Aorta (tissue), 5 donors: Measurements from ENCODE around the gene SPAG17. TPM values are rescaled to one million over a fixed set of nuclear protein-coding genes. Genes with fewer than 3 reads are reported as not detected.

Experiments
- ATAC-seq: fragments of 200-7000 bp; cut with Tn5 transposase; one replicate; pipeline ENCODE4 v1.9.1; 2022; ENCODE audit warnings: moderate library complexity; ENCODE audit not compliant: low FRiP score
- DNase-seq, 2 donors: peaks; one replicate each; pipeline ENCODE4 v3.0.0-alpha.2; 2020
- H3K27ac ChIP-seq, 2 donors: one replicate each; pipeline ENCODE4 v1.5.1; 2013; ENCODE audit warnings: low read length in 2 of 2, mild to moderate bottlenecking in 2 of 2, moderate library complexity in 2 of 2, control low read depth in 1 of 2, inconsistent platforms in 1 of 2, low read depth in 1 of 2
- H3K27me3 ChIP-seq, 2 donors: one replicate each; pipeline ENCODE4 v1.6.1; 2013; ENCODE audit warnings: control low read depth in 1 of 2, low read length in 1 of 2, mild to moderate bottlenecking in 1 of 2, moderate library complexity in 1 of 2; ENCODE audit not compliant: insufficient read depth in 2 of 2, control insufficient read depth in 1 of 2
- H3K36me3 ChIP-seq, 2 donors: one replicate each; pipeline ENCODE4 v1.6.1; 2013; ENCODE audit warnings: control low read depth in 1 of 2, low read length in 1 of 2, mild to moderate bottlenecking in 1 of 2; ENCODE audit not compliant: insufficient read depth in 2 of 2, control insufficient read depth in 1 of 2
- H3K4me1 ChIP-seq, 2 donors: one replicate each; pipeline ENCODE4 v1.6.1; 2013; ENCODE audit warnings: low read length in 2 of 2, control low read depth in 1 of 2, mild to moderate bottlenecking in 1 of 2, moderate library complexity in 1 of 2; ENCODE audit not compliant: insufficient read depth in 2 of 2, control insufficient read depth in 1 of 2
- H3K4me3 ChIP-seq, 2 donors: one replicate each; pipeline ENCODE4 v1.5.1; 2013; ENCODE audit warnings: low read length in 2 of 2, control low read depth in 1 of 2, mild to moderate bottlenecking in 1 of 2
- H3K9me3 ChIP-seq: one replicate; pipeline ENCODE4 v1.6.1; 2013; ENCODE audit warnings: mild to moderate bottlenecking, low read length; ENCODE audit not compliant: control insufficient read depth
- WGBS, 2 donors: extraction: QIAGEN DNeasy Blood & Tissue Kit; methylation state at CpG; one replicate each; pipeline ENCODE4 v1.1.7; 2013; 5-methylcytosine and 5-hydroxymethylcytosine counted together
- intact Hi-C, 2 donors: fragments of 100-400 bp; cut with DNase I; formaldehyde crosslinking; loops; one replicate each; pipeline versions ENCODE4 v1.14.2 to v1.15.0; 2022
- polyA plus RNA-seq, 2 donors: library from polyadenylated mRNA; stranded (reverse); fragments of 200-250 nt; gene quantifications; one replicate each; pipeline ENCODE4 v1.2.3, GENCODE V29; 2013
- total RNA-seq, 2 donors: library from RNA; stranded (reverse); fragmentation: NEBNext Ultra II Directional; extraction: Animal tissue kit (Norgen Biotek cat#: 25700); gene quantifications; one replicate each; pipeline ENCODE4 v1.2.1, GENCODE V29; 2021
- donor health status: healthy with polysubstance abuse.
- donor health status: Bipolar disorder and iron deficiency.
- donor health status: DM: no; HTN: no; CAD: no.
- donor health status: DM: no; HTN: no; CAD: no.
- donor health status: DM: yes; HTN: yes; CAD: no.

SPAG17 gene
- total and polyA plus RNA-seq, 4 donors, result 0.06 TPM; not detected in 3

DNA sequence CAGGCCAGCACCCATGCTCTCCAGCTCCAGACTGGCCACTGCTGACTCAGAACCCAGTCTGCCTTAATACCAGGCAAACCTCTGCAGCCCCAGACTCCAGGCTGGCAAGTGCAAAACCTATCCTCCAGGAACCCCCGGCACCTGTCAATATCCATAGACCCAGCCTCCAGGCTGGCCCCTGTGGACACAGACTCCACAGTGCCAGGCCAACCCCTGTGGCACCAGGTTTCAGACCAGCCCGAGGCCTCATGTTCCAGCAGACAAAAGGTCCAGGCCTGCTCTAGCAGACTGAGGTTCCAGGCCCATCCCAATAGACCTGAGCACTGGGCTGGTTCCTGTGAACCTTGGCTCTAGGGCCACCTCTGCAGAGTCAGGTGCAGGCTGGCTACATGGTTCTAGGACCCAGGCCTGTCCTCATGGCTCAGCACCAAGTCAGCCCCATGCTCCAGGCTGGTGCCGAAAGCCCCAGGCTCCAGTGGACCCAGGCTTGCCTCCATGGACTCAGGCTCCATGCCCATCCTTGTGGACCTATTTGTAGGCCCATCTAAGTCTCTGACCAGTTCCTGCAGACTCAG, 137.3 kb downstream of the SPAG17 start:
- no peaks in the 10 kb centered on the region for H3K27me3 ChIP-seq
- no peak overlapping the region for H3K27ac ChIP-seq
- no peaks in the 10 kb centered on the region for H3K9me3 ChIP-seq
- 79 to 90% methylated on average over 3 of the region's 3 CpGs for WGBS, 2 donors
- DNase-seq (no peak), ATAC-seq (no peak)
- intact Hi-C loops, result no loop called here
- H3K4me3 ChIP-seq, result no peak overlapping the region
- no peaks in the 10 kb centered on the region for H3K36me3 ChIP-seq
- no peaks in the 10 kb centered on the region for H3K4me1 ChIP-seq

DNA sequence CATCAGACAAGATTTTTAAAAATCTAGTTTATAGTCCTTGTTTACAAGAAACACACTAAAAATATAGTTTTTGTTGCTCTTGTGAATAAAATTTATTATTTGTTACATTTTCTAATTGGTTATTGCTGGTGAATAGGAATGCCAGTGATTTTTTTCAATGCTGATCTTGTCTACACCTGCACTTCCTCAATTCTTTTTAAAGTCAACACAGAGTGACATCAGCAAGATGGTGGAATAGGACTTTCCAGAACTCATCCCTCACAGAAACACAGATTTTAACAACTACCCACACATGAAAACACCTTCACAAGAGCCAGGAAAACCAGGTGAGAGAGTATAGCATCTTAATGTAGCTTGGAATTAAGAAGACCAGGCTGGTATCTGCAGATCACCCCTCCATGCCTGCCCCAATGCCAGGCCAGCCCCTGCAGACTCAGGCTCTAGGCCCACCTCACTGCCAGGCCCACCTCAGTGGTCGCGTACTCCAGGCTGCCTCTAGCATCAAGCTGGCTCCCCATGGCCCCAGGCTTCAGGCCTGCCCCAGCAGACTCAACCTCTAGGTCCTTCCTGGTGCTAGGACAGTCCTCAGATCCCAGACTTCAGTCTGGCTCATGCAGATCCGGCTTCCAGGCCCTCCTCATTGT, 137.9 kb downstream of the SPAG17 start:
- ATAC-seq, result no peak
- intact Hi-C loops, result no loop called here
- no peaks in the 10 kb centered on the region for H3K27me3 ChIP-seq
- H3K4me3 ChIP-seq, result no peak overlapping the region
- no peaks in the 10 kb centered on the region for H3K4me1 ChIP-seq
- no peak for DNase-seq
- H3K36me3 ChIP-seq, result no peaks in the 10 kb centered on the region
- no peaks in the 10 kb centered on the region for H3K9me3 ChIP-seq
- 91 to 93% methylated on average over 3 of the region's 3 CpGs for WGBS, 2 donors
- no peak overlapping the region for H3K27ac ChIP-seq

DNA sequence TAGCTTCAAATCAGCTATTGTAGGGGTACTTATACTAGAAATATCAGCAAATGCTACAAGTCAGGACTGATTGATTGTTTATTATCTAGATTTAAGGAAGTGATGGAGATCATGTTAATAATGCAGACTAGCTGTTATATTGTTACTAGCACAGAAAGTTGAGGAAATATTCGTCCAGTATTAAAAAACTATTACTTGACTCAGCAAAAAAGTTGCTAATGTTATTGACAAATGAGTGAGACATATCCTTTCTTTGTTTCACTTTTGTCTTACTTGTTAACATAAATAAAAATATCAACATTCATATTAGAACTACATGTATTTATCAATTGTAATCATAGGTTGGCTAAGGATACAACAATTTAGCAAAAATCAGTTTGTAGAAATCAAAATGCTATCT, 141.4 kb downstream of the SPAG17 start:
- DNase-seq (no peak), ATAC-seq (no peak)
- 62 to 75% methylated on average over 1 of the region's 1 CpG for WGBS, 2 donors
- no peaks in the 10 kb centered on the region for H3K27me3 ChIP-seq
- intact Hi-C loops, result no loop called here
- no peaks in the 10 kb centered on the region for H3K9me3 ChIP-seq
- H3K36me3 ChIP-seq, result no peaks in the 10 kb centered on the region
- no peak overlapping the region for H3K4me3 ChIP-seq
- no peaks in the 10 kb centered on the region for H3K4me1 ChIP-seq
- H3K27ac ChIP-seq, result no peak overlapping the region

DNA sequence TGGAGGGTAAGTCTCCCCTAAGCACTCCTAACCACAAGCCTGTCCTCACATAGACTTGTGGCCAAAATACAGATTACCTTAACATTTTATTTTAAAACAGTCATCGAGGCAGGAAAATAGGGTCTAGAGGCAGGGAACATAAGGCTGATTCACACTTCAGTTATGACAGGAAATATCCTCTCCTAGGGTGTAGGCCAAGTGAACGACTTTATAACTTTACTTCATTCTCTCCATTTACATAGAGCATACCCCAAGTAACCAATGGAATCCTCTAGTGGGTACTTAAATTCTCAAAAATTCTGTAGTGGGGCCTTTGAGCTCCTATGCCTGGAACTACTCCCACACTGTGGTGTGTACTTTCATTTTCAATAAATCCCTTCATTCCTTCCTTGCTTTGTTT, 142.5 kb downstream of the SPAG17 start:
- ATAC-seq (no peak), DNase-seq (no peak)
- intact Hi-C loops, result no loop called here
- H3K27ac ChIP-seq, result no peak overlapping the region
- no peaks in the 10 kb centered on the region for H3K4me1 ChIP-seq
- no peaks in the 10 kb centered on the region for H3K27me3 ChIP-seq
- 72 to 76% methylated on average over 2 of the region's 2 CpGs for WGBS, 2 donors
- H3K4me3 ChIP-seq, result no peak overlapping the region
- no peaks in the 10 kb centered on the region for H3K9me3 ChIP-seq
- no peaks in the 10 kb centered on the region for H3K36me3 ChIP-seq

DNA sequence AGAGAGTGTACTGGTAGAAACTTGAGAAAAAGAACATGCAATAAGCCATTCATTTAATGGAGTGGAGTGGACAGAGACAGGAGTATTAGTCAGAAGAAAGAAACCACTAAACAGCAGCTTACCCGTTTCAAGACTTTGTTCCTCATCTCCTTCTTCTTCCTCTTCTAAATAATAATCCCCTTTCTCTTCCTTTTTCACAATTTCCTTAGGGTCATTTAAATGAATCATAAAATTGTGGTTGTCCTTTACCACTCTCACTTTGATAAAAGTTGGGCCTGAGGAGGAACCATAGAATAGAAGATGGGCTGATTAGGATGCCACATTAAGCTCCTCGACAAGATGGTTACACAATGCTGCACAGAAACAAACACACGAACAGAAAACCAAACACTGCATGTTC, 145.9 kb downstream of the SPAG17 start:
- intact Hi-C loops, result no loop called here
- H3K4me1 ChIP-seq, result no peaks in the 10 kb centered on the region
- no peak for ATAC-seq

DNA sequence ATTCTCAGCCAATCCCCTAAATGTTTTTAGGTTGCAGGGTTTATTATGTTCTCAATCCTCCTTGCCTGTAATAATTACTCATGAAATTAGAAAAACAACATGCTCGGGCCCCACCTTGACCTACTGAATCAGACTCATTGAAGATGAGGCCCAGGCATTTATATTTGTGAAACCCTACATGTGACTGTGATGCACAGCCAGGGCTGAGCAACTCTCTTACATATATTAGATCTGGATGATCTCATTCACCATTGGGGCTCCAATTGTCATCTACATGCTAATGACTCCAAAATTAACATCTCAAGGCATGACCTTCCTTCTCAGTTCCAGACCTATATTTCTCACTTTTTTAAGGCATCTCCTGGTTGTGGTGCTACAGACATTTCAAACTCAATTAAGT, 152.1 kb downstream of the SPAG17 start:
- Histone ChIP-seq H3K9me3 (no peaks in the 10 kb centered on the region), H3K27ac (no peak overlapping the region), H3K4me3 (no peak overlapping the region), H3K4me1 (no peaks in the 10 kb centered on the region), H3K36me3 (no peaks in the 10 kb centered on the region), H3K27me3 (no peaks in the 10 kb centered on the region)
- no peak for DNase-seq
- intact Hi-C loops, result no loop called here
- WGBS, 2 donors, result 50 to 71% methylated on average over 1 of the region's 1 CpG
- ATAC-seq, result no peak

More for the DNA sequence above, 145.9 kb downstream of the SPAG17 start:
- no peak overlapping the region for H3K4me3 ChIP-seq
- no peaks in the 10 kb centered on the region for H3K27me3 ChIP-seq
- H3K9me3 ChIP-seq, result no peaks in the 10 kb centered on the region
- no peak for DNase-seq
- H3K36me3 ChIP-seq, result no peaks in the 10 kb centered on the region
- H3K27ac ChIP-seq, result no peak overlapping the region
- 68 to 71% methylated on average over 3 of the region's 3 CpGs for WGBS, 2 donors

DNA sequence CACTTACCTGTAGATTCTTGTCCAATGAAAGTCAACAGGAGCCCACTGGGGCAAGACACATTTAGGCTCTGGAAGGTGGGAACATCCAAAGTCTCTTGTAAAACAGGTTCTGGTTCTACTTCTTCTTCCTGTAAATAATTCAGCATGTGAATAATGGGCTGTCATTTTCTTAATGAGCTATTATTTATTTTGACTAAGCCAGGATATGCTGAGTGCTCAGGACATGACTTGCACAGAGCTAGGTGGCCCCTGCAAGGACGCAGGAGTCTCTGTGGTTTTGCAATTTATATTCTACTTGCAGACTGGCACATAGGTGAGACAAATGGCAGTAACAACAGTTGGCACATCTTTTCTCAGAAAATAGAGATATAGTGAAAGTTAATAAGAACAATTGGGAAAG, 156.8 kb downstream of the SPAG17 start:
- no peak overlapping the region for H3K4me3 ChIP-seq
- H3K36me3 ChIP-seq, result no peaks in the 10 kb centered on the region
- no peaks in the 10 kb centered on the region for H3K4me1 ChIP-seq
- no peaks in the 10 kb centered on the region for H3K27me3 ChIP-seq
- intact Hi-C loops, result no loop called here
- WGBS, 2 donors, result 50 to 62% methylated on average over 1 of the region's 1 CpG
- ATAC-seq, result no peak
- no peak for DNase-seq
- no peaks in the 10 kb centered on the region for H3K9me3 ChIP-seq
- H3K27ac ChIP-seq, result no peak overlapping the region

DNA sequence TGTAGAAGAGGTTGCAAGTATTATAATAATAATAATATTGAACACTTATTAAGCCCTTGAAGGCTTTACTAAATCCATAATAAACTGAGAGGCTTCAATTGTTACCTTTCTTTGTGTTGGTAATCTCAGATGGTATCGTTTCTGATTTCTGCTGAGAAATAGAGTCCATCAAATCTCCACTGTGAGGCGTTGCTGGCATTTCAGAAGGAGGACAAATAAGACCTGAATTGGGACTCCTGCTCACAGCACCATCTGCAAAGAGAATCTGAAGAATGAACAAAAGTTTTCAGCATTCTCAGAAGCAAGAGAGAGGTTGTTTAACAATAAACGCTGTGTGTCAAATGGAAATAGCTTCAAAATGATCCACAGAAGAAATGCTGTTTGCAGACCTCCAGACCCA, 161.8 kb downstream of the SPAG17 start:
- WGBS, 2 donors, result 57 to 61% methylated on average over 3 of the region's 3 CpGs
- no peaks in the 10 kb centered on the region for H3K27me3 ChIP-seq
- H3K9me3 ChIP-seq, result no peaks in the 10 kb centered on the region
- ATAC-seq, result no peak
- intact Hi-C loops, result no loop called here
- no peak for DNase-seq
- no peaks in the 10 kb centered on the region for H3K4me1 ChIP-seq
- H3K4me3 ChIP-seq, result no peak overlapping the region
- H3K27ac ChIP-seq, result no peak overlapping the region
- no peaks in the 10 kb centered on the region for H3K36me3 ChIP-seq

DNA sequence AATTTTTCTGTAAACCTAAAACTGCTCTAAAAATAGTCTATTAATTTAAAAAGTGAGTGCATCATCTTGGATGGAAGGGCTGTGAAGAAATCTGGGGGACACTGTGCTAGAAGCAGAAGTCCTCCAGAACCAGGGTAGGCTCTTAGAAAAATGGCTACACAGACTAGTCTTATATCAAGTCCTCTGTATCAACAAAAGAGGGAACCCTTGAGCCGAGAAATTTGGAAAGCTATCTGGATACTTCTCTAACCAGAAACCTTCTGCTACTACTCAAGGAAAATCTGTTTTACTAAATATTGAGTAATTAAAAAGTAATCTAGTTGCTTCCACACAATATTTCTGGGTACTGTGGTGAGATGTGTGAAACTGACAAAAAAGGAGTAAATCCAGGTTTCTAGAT, 163.4 kb downstream of the SPAG17 start:
- Histone ChIP-seq H3K9me3 (no peaks in the 10 kb centered on the region), H3K4me3 (no peak overlapping the region), H3K27ac (no peak overlapping the region), H3K27me3 (peaks cover 0 to 1% of the 10 kb centered on the region in 2 donors), H3K36me3 (no peaks in the 10 kb centered on the region), H3K4me1 (no peaks in the 10 kb centered on the region)
- ATAC-seq, result no peak
- intact Hi-C loops, result no loop called here
- no peak for DNase-seq
- 36 to 37% methylated on average over 1 of the region's 1 CpG for WGBS, 2 donors
